Femur (tissue), 1 donor: ENCODE results near the gene FRK.
"Not testable (repeated sequence)": the region's sequence is repeated elsewhere in the genome, so short reads cannot be mapped to it uniquely, and the experiment has no call there.

ENCODE experiments used
- DNase-seq: peaks from one replicate; pipeline ENCODE4 v3.0.0-alpha.2; 2017

FRK gene

DNA sequence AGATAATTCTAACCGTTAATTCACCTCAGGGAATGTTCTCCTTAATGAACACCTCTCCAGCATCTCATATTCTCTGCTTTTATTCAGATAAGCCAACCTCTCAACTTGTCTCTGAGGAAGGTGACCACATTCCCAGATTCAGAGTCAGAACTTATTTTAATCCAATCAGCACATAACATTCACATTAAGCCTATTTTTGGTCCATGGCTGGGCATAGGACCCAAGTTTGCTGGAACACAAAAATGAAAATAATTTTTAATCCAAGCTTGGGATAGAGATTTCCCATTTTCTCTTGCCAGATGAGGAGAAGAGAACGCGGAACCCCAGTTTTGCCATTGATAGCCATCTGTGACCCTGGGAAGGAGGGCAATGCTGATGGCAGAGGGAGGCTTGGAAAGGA lies 126.5 kb downstream of the FRK start:
- no peak for DNase-seq

DNA sequence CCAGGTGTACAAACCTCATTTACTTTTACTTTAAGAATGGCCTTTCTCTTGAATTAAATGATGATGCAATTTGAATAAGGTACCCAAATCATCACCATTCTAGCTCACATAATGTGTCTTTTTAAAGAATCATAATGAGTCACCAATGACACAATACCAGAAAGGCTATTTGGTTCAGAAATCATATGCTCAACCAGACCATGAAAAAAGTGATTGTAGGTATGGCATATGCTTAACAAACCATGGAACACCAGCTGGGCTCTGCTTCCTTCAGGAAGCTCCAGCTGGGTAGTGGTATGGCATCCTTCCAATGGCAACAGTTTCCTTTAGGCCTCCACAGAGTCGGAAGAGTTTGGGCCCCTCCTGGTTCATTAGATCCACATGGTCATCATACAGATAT lies 128.2 kb downstream of the FRK start:
- DNase-seq: no peak

DNA sequence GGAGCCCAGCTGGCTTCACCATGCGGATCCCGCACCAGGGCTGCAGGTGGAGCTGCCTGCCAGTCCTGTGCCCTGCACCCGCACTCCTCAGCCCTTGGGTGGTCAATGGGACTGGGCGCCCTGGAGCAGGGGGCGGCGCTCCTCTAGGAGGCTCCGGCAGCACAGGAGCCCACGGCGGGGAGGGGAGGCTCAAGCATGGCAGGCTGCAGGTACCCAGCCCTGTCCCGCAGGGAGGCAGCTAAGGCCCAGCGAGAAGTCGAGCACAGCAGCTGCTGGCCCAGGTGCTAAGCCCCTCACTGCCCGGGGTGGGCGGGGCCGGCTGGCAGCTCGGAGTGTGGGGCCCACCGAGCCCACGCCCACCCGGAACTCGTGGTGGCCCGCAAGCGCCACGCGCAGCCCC lies 132.7 kb downstream of the FRK start:
- DNase-seq: not testable (repeated sequence)

DNA sequence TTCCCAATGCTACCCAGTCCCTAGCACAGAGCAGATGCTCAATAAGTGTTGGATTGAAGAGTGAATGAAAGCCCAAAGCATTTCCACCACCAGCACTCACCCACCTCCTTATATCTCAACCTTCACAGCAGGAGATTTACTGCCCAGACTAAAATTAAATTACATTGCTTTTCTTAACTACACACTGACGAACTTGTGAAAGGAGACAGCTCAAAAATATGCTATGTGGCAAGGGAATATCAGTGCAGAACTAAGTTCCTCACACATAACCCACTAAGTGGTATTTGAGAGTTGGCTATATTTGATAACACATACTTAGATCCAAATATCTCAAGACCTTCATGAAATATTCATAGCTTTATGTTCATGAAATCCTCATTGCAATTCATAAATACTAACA lies 137.7 kb downstream of the FRK start:
- DNase-seq: no peak

DNA sequence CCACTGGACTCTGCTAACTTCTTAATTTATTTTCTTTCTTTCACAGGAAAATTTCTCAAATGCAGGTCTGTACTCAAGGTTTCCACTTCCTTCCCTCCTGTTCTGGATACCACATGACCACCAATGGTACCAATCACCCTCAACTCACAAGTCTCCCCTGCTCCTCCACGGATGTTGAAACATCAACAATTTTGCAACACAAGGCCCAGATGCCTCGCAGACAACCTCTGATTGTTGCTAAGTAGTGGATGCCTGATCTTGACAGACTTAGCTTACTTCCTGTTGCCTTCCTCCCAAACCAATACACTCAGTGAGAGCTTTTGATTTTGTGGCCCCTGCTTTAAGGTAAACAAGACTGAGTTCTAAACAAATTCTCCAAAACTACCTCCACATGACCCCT lies 146.6 kb downstream of the FRK start:
- DNase-seq: no peak

DNA sequence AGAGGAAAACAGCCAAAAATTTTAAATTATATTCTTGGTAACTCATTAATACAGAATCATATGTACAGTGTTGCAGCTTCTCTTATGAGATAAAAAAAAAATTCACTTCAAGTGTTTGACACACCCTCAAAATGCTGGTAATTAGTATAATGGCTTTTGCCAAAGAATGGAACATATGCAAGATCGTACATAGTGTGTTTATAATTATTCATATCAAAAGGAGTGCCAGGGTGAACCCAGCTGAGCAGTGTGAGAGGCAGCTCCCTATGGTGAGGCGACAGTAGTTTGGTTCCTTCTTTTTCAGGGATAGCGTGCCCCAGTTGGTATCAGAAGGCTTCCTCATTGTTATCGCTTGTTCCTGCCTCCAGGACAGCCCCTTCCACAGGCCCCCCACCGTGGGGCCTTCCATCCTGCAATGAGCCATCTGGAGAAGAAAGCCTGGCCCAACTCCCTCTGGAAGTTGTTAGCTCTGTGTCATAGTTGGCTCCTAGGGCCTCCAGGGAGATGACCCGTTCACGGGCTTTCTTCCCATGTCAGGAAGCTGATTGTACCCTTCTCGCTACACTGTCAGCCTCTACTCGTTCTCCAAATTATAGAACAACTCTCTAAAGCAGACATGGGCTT lies 150.7 kb downstream of the FRK start:
- no peak for DNase-seq

DNA sequence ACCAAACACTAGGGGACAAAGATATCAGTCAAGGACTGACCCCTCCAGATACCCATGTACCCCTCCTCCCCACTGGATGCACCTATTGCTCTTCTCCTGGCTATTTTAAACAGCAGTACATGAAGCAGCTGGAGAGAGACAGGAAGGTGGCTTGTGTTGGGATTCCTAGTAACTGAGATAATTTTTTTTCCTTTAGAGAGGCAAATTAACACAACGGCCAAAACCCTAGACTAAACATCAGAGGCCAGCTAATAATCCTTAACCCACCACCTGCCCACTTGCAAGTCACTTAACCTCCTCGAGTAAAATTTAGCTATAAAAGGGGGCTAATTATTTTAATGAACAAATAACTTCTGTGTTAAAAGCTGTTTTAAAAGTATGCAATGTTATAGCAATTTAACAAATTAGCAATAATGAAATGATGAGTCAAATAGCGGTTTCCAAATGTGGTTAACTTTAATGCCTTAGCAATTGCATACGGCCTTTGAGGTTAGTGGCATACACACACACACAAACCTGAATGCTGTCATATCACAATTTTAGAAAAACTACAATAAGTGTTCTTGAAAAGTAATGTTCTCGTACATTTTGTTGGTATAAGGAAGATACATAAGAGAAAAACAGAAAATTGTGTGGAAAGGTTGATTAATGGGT lies 151.7 kb downstream of the FRK start:
- no peak for DNase-seq

DNA sequence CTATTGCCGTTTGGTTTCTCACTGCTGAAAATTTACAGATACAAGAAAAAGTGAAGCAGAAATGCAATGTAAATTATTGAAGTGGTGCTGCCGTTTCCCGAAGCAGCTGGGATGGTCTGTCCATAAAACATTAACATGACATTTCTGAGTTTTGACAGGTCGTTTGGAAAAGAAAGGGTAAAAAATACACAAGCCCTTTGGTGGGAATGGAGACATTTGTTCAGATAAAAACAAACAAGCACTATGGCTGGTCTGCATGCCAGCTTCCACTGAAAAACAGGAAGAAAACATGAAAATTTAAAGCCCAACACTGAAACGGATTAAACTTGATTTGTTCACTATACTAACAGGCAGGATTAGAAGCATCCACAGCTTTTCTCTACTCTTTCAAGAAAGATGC lies 155.2 kb downstream of the FRK start:
- no peak for DNase-seq

DNA sequence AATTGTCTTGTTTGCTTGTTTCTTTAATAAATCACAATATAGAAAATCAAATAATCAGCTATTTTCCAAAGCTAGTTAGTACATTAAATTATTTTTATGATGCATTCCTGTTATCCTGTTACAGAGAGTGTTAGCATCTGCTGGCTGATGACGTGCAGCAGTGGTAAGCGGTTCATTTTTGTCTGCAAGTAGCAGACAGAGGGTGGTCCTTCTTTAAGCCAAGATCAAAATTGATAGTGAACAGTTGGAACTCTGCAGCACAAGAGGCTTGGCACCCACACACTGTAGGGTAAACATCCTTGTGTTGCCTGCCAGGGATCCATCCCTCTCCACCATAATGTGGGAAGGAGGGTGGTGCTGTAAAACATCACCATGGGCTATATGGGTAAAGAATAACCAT lies 158.3 kb downstream of the FRK start:
- DNase-seq: no peak

DNA sequence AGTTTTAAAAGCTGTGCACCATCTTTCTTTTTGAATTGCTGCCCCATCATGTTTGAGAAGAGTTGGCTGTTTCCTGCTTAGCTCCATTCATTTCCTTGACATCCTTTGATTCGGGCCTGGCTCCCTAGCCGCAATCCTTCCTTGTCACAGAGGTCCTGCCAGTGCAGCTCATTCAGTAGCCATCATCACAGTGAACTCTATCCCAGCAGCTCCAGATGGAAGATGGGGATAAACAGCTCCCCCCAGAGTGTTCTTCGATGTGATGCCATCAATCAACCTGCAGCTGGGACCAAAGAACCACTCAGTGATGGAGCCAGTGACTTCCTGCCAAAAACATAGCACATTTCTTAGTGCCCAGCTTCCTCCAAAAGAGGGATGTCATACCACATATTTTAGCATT lies 158.8 kb downstream of the FRK start:
- no peak for DNase-seq

DNA sequence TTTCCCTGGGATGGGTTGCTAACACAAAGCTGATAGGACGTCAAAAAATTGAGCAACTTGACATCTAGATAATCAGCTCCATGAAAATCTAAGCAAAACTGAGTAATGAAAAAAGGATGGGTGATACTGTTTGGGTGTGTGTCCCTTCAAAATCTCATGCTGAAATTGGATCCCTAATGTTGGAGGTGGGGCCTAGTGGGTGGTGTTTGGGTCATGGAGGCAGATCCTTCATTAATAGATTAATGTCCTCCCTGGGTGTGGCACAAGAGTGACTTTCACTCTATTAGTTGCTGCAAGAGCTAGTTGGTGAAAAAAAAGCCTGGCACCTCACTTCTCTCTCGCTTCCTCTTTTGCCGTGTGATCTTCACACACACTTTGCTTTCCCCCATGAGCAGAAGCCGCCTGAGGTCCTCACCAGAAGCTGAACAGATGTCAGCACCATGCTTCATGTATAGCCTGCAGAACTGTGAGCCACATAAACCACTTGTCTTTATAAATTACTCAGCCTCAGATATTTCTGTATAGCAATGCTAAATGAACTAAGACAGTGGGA lies 160.9 kb downstream of the FRK start:
- no peak for DNase-seq

DNA sequence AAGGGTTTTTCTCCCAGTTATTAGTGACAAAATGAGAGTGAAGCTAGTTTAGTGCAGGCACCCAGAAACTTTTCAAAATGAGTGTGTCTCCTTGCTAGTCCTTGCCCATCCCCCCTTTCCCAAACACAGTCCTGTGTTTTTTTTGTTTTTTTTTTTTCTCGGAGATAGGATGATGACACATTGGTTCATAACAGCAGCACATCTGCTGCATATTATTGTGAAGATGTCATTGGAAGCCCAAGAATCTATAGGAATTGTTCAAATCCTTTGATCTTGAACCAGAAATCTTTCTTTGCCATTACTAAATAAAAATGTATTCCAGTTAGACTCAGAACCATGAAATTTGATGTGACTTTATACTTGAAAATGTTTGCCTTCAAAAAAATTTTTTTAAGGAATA lies 162.4 kb downstream of the FRK start:
- no peak for DNase-seq

DNA sequence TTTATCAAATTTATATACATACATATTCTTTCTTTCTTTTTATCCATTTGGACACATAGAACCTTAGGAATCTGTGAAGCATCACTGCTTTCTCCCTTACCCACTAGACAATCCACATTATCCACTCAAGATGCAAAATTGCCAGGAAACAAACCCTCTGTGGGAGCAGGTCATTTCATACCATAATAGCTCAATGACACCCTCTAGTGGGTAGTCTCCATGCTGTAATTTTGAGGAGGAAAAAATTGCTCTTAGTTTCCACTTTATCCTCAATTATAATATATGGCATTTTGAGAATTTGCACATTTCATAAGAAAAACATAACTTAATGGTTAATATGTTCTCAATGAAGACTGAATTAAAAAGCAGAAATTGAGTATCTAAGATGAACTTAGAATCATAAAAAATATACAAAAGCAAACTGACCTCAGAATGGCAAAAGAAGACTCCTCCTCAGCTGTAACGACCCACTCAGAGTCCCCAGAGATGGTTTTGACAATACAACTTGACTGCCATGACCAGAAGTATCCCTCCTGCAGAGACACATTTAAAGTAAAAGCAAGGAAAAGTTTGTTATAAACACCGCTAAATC lies 164.1 kb downstream of the FRK start:
- DNase-seq: no peak

DNA sequence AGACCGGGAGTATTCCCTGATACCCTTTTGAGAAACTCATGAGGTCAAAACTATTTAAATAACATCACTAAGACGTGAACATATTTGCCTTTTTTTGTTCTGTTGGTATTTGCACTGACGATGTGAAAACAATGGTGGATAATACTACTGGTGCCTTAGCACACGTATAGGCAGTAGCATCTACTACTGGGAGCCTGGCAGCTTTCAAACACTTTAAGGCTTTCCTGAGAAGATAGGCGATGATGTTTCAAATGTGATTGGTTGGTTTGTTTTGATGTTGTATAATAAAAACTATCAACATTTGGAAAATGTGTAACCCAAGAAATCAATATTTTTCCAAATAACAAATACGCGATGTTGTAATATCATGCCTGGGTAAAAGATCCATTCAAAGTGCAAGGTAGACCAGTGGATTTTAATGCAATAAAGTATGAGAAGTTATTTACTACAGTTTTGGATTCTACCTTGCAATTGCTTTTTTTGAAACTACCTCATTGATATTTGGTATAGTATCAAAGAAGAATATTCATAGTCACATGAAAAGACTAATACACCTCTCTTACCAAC lies 166.2 kb downstream of the FRK start:
- DNase-seq: no peak

DNA sequence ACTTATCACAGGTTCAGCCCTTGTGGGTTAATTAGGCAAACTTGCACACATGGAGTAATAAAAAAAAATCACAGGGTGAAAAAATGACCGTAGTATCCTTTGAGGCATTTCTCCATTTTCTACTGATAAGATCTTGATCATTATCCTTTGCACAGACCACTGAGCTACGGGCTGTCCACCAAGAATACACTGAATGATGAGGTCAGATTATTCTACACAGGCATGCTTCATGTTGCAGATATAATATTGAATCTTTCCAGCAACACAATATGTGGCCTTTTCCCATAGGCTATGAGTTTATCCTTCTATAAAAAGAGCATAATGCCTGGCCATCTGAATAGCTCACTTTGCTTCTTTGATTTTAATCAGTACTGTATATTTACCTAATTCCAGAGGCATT lies 168.9 kb downstream of the FRK start:
- no peak for DNase-seq

DNA sequence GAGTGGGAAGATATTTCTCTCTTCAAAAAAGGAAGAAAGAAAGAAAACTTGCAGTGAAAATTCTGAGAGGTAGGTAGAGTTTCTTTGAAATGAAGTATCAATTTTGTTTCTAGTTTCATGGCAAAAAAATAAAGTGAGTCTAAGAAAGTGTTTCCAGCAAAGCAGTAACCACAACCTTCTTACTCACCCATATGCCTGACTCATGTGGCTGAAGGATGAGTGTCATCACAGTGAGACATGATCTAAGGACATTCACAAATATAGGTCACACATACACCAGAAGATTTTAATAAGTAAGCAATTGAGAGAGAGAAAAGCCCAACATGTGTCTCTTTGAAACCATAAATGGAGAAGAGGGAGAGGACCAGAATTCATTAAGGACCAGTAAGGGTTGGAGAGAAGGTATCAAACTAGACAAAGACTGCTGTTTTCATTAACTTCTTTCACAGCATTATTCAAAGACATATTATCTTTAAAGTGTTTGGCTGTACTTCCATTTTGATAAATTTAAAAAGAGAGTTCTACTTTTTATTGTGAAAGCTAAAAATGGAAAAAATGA lies 169.5 kb downstream of the FRK start:
- DNase-seq: no peak

DNA sequence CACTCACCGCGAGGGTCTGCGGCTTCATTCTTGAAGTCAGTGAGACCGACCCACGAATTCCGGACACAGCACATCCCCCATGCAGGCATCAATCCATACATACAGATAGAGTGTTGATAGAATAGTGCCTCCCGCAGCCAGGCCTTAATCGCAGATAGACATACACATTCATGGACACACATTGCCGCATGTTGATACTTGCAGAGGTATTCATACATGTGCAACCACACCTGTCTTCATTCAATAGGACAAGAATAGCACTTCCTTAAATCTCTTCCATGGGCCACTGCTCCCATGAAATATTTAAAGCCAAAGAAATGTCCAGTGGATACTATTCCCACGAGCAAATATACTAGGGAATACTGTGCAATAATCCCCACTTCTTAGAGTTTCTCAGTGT lies 170.5 kb downstream of the FRK start:
- DNase-seq: no peak

DNA sequence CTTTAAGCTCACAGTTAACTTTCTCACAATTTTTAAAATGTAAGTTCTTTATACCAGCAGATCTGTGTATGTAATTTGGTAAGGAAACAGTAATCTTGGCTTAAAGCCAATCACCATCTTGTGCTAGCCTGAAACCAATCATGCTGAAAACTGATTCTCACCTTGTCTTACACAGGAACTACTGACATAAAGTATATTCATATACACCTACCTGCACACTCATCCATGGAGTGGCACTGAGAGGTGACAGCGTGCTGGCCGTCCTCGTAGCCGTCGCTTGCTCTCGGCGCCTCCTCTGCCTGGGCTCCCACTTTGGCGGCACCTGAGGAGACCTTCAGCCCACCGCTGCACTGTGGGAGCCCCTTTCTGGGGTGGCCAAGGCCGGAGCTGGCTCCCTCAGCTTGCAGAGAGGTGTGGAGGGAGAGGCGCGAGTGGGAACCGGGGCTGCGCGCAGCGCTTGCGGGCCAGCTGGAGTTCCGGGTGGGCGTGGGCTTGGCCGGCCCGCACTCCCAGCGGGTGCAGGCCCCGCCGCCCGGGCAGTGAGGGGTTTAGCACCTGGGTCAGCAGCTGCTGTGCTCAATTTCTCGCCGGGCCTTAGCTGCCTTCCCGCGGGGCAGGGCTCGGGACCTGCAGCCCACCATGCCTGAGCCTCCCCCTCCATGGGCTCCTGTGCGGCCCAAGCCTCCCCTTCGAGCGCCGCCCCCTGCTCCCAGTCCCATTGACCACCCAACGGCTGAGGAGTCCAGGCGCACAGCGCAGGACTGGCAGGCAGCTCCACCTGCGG lies 171.8 kb downstream of the FRK start:
- not testable (repeated sequence) for DNase-seq

DNA sequence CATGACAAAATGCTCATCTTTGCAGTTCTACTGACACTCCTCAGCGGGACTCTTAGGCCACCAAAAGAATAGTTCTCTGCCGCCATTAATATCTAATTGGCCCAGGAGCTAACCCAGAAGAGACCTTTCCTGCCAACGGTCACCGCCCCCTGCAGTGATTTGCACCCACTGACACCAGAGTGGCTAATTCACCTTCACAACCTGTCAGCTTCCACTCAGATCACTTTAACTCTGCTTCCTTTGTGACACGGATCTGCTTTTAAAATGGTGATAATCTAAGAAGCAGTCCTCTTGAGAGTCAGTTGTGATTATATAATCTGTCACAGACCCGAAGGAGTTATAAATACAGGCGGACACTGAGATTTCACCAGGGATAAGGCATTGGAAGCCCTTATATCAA lies 172.8 kb downstream of the FRK start:
- no peak for DNase-seq

DNA sequence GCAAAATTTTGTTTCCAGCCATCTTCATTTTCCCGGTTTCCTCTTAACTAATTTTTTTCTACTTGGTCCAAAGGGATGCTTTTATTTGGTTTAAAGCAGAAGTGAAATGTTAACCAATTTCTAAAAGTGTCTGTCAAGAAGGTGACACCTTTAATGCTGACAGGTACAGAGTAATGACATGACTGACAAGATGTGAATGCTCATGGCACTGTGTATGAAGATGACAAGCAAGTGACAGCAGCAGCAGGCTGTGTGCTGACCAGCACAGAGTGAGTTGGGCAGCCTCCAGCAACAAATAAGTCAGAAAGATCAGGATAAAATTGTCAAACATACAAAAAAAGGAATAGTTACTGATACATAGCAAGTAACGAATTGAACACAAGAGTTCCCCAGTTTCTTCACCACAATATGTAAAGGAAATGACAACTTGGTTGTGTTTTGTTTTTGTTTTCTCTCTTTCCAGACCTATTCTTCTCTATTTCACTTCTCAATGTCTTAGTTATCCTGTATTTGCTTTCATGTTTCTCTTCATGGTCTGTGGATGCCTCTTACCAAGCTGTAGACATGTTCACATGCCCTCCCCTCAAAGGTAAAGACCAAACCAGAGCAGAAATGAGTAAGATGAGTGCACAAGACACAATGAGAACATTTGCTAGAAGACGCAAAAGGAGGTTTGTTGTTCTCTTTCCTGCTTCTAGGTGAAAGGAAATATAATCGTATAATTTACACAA lies 174.9 kb downstream of the FRK start:
- no peak for DNase-seq

DNA sequence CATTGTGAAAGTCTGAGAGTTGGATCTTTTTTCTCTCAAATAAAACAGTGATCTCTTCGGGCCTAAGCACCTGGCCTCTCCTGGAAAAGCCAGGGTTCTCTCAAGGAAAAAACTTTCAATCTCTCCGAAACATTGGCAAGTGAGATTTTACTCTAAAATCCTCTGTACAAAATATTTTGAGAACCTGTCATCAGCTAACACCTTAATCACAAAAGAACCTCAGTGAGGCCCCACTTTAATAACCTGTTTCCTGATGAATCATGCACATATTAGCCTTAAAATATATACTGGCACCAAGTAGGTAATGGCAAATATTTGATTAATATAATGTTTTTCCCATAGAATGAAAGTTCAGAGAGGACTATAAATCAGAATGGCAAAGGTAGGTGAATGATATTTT lies 177.9 kb downstream of the FRK start:
- no peak for DNase-seq

DNA sequence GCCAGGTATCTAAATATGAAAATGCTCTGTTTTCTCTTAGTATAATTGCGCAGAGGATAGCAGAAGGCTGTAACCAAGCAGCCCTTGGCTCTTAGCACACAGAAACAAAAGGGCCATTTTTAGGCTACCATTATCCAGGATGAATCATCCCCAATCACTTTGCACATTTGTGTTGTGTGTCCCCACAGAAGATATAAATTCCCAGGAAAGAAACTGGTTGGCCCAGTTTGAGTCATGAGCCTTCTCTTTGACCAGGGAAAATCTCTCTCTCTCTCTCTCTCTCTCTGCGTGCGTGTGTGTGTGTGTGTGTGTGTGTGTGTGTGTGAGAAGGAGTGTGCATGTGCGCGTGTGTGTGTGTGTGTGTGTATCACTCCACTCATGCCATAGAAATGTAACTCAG lies 178.5 kb downstream of the FRK start:
- DNase-seq: no peak
